ENCODE measurements around the gene C19orf12.
A peak's percentile ranks its signal among the peaks of the same experiment; 100 is the strongest.

Gene C19orf12

DNA sequence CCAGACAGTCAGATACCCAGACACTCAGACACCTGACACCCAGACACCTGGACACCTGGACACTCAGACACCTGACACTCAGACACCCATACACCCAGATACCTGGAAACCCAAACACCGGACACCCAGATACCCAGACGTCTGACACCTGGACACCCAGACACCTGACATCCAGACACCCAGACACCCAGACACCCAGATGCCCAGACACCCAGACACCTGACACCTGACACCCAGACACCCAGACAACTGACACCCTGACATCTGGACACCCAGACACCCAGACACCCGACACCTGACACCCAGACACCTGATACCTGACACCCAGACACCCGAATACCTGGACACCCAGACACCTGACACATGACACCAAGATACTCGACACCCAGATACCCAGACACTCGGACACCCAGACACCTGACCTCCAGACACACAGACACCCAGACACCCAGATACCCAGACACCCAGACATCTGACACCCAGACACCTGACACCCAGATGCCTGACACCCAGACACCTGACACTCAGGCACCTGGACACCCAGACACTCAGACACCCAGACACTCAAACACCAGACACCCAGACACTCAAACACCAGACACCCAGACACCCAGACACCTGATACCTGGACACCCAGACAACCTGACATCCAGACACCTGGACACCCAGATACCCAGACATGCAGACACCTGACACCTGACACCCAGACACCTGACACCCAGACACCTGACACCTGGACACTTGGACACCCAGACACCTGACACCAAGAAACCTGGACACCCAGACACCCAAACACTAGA lies 19.1 kb downstream of the C19orf12 start:
- POLR2A ChIA-PET, result no interaction called here
- H3K4me3 ChIP-seq (ENCODE audit: low read depth, low read length), result no peak overlapping the region
- DNase-seq (ENCODE audit: low read depth, low spot score), result no peak
- CTCF ChIA-PET, result interaction anchor here (1.0 to 6.6 kb wide), 4 partner anchors 10 to 86 kb away, joined by 5 to 159 read pairs (median 49); partner anchors contain the start of genes C19orf12 and POP4
- TF ChIP-seq, protein P1, sequence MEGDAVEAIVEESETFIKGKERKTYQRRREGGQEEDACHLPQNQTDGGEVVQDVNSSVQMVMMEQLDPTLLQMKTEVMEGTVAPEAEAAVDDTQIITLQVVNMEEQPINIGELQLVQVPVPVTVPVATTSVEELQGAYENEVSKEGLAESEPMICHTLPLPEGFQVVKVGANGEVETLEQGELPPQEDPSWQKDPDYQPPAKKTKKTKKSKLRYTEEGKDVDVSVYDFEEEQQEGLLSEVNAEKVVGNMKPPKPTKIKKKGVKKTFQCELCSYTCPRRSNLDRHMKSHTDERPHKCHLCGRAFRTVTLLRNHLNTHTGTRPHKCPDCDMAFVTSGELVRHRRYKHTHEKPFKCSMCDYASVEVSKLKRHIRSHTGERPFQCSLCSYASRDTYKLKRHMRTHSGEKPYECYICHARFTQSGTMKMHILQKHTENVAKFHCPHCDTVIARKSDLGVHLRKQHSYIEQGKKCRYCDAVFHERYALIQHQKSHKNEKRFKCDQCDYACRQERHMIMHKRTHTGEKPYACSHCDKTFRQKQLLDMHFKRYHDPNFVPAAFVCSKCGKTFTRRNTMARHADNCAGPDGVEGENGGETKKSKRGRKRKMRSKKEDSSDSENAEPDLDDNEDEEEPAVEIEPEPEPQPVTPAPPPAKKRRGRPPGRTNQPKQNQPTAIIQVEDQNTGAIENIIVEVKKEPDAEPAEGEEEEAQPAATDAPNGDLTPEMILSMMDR (IDR thresholded peaks at IDR 0.05; ENCODE audit: insufficient read depth, low read length, missing control alignments), result no peak

DNA sequence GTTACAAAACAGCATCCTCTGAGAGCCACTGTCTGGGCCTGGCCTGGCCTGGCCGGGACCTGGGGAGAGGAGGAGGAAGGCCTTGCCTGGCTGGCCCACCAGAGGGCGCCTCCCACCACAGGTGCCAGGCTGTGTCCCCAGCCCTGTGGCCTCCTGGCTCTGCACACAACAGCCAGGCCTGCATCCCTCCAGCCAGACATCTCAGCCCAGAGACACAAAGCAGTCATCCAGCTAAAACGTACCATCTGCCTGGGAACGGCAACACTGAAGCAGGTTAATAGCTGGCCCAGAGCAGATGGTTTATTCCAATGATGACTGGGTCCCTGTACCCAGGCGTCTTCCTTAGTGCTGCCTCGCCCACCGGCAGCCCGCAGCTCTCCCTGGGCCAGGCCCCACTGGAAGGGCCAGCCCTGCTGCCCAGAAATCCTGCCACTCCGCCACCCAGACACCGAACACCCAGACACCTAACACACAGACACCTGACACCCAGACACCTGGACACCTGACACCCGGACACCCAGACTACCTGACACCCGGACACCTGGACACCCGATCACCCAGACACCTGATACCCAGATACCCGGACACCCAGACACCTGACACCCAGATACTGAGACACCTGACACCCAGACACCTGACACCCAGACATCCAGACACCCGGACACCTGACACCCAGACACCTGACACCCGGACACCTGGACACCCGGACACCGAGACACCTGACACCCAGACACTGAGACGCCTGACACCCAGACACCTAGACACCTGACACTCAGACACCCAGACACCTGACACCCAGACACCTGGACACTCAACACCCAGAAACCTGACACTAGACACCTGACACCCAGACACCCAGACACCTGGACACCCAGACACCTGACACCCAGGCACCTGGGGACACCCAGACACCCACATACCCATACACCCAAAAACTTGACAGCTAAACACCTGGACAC lies 20.1 kb downstream of the C19orf12 start:
- DNase-seq (ENCODE audit: low read depth, low spot score), result no peak
- H3K4me3 ChIP-seq (ENCODE audit: low read depth, low read length), result no peak overlapping the region
- TF ChIP-seq, protein P1 (IDR thresholded peaks at IDR 0.05; ENCODE audit: insufficient read depth, low read length, missing control alignments), result peak; percentile 97
- ChIA-PET POLR2A (interaction anchor here (0.8 kb wide), 1 partner anchor 89 kb away, joined by 4 read pairs; the partner anchor contains the start of gene POP4), CTCF (interaction anchor here (0.7 to 6.6 kb wide), 19 partner anchors 9 to 85 kb away, joined by 3 to 159 read pairs (median 6); partner anchors contain the start of genes C19orf12, PLEKHF1 and POP4)

DNA sequence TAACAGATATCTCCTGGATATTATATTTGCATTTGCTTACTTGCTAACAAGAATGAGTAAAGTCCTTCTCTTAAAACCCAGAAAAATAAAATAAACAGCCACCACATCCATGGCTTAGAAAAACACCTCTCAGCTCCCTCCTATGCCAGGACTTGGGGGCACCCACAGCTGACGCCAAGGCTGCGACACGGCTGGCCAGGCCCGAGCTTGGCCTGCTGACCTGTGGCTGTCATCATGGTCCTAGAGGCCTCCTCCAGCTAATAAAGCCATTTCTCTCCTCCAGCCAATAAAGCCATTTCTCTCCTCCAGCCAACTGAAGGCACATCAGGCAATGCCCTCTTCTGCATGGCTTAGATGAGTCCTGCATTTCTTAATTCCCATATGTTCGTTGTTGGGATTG lies 20.9 kb downstream of the C19orf12 start:
- TF ChIP-seq, protein P1 (IDR thresholded peaks at IDR 0.05; ENCODE audit: insufficient read depth, low read length, missing control alignments), result no peak
- POLR2A ChIA-PET, result interaction anchor here (0.8 kb wide), 1 partner anchor 88 kb away, joined by 4 read pairs; the partner anchor contains the start of gene POP4
- DNase-seq (ENCODE audit: low read depth, low spot score), result no peak
- CTCF ChIA-PET, result interaction anchor here (0.7 to 6.6 kb wide), 21 partner anchors 9 to 230 kb away, joined by 3 to 159 read pairs (median 6); partner anchors contain the start of genes C19orf12, PLEKHF1 and POP4
- H3K4me3 ChIP-seq (ENCODE audit: low read depth, low read length), result no peak overlapping the region

DNA sequence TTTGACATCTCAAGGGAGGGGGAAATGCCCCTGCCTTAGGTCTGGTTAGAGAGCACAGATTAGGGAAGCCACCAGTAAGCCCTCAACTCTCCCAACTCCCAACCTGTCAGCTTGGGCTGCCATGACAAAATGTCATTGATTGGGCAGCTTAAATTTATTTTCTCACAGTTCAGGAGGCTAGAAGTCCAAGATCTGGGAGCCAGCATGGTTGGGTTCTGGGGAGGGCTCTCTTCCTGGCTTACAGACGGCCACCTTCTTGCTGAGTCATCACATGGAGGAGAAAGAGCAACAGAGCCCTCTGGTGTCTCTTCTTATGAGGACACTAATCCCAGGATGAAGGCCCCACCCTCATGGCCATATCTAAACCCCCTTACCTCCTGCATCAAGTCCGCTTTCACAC lies 24.2 kb downstream of the C19orf12 start:
- DNase-seq (ENCODE audit: low read depth, low spot score), result no peak
- CTCF ChIA-PET, result interaction anchor here (0.8 to 6.6 kb wide), 6 partner anchors 24 to 81 kb away, joined by 3 to 159 read pairs (median 6); partner anchors contain the start of genes C19orf12 and POP4
- TF ChIP-seq, protein P1 (IDR thresholded peaks at IDR 0.05; ENCODE audit: insufficient read depth, low read length, missing control alignments), result no peak
- no peak overlapping the region for H3K4me3 ChIP-seq (ENCODE audit: low read depth, low read length)
- POLR2A ChIA-PET, result interaction anchor here (0.7 kb wide), 1 partner anchor 17 kb away, joined by 3 read pairs; no protein-coding TSS in a partner anchor

DNA sequence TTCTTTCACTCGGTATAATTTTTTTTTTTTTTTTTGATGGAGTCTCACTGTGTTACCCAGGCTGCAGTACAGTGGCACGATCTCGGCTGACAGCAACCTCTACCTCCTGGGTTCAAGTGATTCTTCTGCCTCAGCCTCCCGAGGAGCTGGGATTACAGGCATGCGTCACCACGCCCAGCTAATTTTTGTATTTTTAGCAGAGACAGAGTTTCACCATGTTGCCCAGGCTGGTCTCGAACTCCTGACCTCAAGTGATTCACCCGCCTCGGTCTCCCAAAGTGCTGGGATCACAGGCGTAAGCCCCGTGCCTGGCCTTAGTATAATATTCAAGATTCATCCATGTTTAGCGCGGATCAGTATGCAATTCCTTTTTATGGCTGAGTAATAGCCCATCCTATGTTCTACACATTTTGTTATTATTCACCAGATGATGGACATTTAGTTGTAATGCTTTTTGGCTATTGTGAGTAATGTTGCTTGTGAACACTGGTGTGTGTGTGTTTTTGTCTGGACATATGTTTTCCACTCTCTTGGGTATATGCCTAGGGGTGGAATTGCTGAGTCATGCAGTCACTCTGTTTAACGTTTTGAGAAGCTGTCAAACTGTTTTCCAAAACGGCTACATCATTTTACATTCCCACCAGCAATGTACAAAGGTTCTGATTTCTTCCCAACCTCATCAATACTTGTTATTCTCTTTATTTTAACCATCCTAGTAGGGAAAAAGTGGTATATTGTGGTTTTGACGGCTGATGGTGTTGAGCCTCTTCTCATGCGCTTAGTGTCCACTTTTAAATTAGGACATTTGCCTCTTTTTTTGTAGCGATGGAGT lies 26.9 kb downstream of the C19orf12 start:
- TF ChIP-seq, protein P1 (IDR thresholded peaks at IDR 0.05; ENCODE audit: insufficient read depth, low read length, missing control alignments), result no peak
- H3K4me3 ChIP-seq (ENCODE audit: low read depth, low read length), result no peak overlapping the region
- ChIA-PET CTCF (interaction anchor here (1.3 kb wide), 1 partner anchor 28 kb away, joined by 5 read pairs; no protein-coding TSS in a partner anchor), POLR2A (no interaction called here)
- DNase-seq (ENCODE audit: low read depth, low spot score), result no peak
